22Rv1 (cell line): Measurements from ENCODE around the gene ITFG1.

Source experiments
- H3K27ac ChIP-seq: fragments of 450-650 bp; 2 replicates; pipeline ENCODE4 v1.5.1; 2017
- ZFX ChIP-seq: fragments of 450-650 bp; IDR thresholded peaks from 2 replicates; pipeline ENCODE4 v1.6.1; 2017; ENCODE audit warnings: antibody characterized with exemption, borderline replicate concordance
- TF ChIP-seq, protein P1 (sequence below): fragments of 450-650 bp; IDR thresholded peaks from 2 replicates; pipeline ENCODE4 v1.5.1; 2017; ENCODE audit warnings: mild to moderate bottlenecking

The ITFG1 gene

DNA sequence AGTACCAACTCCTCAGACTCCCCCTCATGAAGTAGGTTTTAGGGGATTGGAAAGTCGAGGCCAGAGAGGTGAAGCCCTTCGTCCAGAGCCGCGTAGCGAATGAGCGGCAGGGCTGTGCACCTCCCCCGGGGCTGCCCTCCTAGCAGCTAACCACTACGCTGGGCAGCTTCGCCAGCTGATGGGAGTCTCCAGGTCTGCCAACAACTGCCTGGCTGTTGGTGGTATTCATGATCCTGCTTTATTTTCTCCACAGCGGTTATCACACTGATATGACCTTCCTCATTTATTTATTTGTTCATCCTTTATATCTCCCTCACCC, 316.3 kb downstream of the ITFG1 start:
- TF ChIP-seq ZFX = no peak
- TF ChIP-seq, protein P1, sequence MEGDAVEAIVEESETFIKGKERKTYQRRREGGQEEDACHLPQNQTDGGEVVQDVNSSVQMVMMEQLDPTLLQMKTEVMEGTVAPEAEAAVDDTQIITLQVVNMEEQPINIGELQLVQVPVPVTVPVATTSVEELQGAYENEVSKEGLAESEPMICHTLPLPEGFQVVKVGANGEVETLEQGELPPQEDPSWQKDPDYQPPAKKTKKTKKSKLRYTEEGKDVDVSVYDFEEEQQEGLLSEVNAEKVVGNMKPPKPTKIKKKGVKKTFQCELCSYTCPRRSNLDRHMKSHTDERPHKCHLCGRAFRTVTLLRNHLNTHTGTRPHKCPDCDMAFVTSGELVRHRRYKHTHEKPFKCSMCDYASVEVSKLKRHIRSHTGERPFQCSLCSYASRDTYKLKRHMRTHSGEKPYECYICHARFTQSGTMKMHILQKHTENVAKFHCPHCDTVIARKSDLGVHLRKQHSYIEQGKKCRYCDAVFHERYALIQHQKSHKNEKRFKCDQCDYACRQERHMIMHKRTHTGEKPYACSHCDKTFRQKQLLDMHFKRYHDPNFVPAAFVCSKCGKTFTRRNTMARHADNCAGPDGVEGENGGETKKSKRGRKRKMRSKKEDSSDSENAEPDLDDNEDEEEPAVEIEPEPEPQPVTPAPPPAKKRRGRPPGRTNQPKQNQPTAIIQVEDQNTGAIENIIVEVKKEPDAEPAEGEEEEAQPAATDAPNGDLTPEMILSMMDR = peak; percentile 26
- peak overlapping the region; percentile 82 for H3K27ac ChIP-seq

DNA sequence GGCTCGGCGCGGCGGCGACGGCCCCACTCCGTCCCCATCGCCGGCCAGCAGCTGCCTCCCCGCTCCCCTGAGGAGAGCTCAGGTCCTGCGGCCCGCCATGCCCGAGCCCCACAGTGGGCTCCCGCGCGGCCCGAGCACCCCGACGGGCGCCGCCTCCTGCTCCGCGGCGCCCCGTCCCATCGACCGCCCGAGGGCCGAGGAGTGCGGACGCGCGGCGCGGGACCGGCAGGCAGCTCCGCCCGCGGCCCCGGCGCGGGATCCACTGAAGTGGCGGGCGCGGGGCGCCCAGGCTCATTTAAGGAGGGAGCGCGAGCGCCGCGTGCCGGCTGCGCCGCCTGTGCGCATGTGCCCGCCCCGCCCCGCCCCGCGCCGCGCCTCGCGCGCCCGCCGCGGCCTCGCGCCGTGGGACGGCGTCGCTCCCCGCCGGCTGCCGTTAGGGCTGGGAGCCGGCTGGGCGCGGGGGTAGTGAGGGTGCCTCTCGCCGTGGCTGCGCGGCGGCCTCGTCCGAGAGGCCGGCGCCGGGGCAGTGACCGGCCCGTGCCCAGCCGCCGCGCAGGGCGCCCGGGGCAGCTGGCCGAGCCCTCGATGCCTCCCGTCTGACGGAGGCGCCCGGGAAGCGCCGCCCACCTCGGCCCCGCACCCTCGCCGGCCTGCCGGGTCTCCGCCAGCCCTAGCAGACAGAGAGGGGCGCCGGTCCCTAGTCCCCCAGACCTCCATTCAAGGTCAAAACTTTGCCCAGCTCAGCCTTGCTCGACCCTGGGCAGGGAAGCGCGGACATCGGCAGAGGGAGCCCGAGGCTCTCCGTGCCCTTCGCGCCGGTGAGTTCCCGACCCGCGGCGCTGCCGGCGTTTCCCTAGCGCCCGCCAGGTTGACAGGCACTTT, 316.9 kb downstream of the ITFG1 start, which contains the start of gene NETO2:
TSS of gene NETO2 (minus strand) at position 269 of the 882 bp plus-strand sequence. CDS start 333 bp downstream, outside the sequence.
- TF ChIP-seq, protein P1 = peak; percentile 70
- TF ChIP-seq ZFX = no peak
- H3K27ac ChIP-seq = peak within 1 kb of the TSS; percentile 82

DNA sequence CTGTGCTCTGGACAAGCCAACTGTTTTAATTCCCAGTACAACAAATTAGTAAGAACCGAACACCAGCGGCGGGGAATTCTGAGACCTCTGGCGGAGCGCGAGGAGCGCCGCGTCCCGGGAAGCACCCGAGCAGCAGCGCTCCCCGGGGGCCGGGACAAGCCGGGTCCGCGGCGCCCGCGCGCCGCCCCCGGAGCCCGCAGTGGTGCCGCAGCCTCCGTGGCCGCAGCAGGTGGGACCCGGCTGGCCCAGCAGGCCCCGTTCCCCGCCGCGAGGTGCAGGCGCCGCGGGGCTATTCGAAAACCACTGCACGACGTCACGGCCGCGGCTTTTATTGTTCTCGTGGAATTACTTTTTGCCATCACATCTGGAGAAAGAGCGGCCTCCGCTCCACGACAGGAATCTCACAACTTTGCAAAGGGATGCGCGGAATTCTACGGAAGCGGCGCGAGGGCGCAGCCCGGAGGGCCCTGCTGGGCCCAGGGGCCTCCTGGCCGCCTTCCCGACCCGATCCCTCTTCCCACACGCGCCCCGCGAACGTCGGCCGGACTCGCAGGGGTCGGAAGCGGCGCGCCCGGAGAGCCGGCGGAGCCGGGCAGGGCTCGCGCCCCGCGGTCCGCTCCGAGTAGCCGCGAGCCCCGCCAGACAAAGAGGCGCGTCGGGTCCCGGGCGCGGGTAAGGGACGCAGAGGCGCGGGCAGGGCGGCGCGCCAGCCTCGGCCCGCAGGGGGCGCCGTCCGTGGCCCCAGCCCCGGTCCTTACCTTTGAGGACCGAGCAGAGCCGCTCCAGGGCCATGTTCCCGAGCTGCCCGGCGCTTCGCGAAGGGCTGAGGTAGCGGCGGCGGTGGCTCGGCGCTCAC, 317.8 kb downstream of the ITFG1 start:
- TF ChIP-seq ZFX = no peak
- TF ChIP-seq, protein P1 = peak; percentile 90
- H3K27ac ChIP-seq = peak overlapping the region; percentile 82

DNA sequence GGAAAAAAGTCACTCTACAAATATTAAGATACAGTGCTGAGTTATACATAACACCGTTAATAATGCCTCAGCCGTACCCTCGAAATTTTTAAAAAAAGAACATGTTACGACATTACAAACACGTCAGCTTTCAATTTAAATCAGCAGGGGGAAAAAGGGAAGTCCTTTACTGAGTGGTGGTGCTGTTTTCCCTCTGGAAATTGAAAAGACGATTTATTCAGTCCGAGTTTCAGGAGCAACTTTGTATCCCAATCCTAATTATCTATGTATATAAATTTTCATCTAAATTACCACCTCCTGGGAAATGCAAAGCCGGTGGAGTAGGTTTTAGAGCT, 318.4 kb downstream of the ITFG1 start:
- peak overlapping the region; percentile 82 for H3K27ac ChIP-seq

DNA sequence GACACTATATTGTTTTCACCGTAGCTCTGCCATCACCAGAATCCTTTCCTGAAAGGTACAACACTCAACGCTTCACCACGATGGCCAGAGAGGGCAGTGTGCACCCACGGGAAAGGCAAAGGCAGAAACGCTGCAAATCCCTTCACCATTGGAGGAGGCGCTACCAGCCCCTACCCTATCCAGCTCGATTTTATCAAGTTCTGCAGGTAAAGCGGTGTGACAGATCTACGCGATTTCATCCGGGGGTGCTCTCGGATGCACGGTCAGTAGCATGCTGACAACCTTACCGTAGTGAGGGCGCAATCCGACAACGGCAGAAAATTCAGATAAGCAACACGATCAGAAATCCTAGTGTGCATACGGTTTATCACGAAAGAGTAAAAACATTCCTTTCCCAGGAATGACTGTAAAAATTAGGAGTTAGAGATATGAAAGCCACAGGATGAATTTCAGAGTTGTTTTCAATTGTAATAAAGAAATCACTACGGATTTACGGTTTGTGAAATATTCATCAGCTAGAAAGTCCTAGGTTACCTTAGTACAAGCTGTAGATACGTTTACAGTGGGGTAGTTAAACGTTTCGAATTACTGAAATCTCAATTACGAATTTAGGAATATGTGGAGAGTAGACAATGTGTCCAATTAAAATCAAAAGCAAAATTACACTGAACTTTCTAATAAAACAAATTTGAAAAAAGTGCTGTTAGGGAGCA, 318.9 kb downstream of the ITFG1 start:
- peak overlapping the region; percentile 82 for H3K27ac ChIP-seq
- TF ChIP-seq ZFX = no peak
- TF ChIP-seq, protein P1 = peak; percentile 97

More for the DNA sequence above, 318.4 kb downstream of the ITFG1 start:
- TF ChIP-seq, protein P1 = no peak
- TF ChIP-seq ZFX = no peak

DNA sequence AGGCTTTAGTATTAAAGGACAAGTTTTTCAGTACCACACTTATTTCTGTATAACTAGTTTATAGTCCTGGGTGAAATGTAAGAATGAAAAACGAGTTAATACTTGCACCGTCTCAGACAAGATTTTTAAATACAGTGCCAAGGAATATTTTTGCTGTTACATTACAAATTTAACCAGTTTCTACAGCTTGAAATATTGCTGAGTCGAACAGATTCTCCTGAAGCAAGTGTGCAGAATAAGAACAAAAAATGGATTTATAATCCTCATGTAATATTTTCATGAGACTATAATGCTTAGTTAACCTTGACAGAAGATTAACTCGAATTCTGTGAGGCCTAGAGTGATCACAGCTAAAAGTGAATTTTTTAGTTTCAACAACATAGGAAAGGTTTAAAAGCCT, 320.2 kb downstream of the ITFG1 start:
- TF ChIP-seq ZFX = no peak
- TF ChIP-seq, protein P1 = no peak
- no peak overlapping the region for H3K27ac ChIP-seq
